ENCODE measurements around the gene NCK1.

DNA sequence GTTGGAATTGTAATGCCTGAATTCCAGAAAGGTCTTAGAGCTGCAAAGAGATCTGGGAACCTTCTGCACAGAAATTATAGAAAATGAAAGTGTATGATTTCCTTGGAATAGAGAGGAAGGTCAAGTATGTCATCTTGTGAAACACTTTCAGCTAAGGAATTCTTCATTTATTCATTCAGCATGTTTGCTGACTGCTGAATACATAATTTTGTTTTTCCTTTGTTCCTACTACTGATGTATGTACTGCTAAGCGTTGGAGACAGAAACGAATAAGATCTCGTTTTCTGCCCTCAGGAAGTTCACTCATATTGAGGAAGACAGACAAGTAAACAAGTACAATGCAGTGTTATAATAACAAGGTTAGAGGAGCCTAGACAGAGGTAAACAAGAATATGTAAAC lies 81.4 kb downstream of the NCK1 start:
- TF ChIP-seq, protein P1, sequence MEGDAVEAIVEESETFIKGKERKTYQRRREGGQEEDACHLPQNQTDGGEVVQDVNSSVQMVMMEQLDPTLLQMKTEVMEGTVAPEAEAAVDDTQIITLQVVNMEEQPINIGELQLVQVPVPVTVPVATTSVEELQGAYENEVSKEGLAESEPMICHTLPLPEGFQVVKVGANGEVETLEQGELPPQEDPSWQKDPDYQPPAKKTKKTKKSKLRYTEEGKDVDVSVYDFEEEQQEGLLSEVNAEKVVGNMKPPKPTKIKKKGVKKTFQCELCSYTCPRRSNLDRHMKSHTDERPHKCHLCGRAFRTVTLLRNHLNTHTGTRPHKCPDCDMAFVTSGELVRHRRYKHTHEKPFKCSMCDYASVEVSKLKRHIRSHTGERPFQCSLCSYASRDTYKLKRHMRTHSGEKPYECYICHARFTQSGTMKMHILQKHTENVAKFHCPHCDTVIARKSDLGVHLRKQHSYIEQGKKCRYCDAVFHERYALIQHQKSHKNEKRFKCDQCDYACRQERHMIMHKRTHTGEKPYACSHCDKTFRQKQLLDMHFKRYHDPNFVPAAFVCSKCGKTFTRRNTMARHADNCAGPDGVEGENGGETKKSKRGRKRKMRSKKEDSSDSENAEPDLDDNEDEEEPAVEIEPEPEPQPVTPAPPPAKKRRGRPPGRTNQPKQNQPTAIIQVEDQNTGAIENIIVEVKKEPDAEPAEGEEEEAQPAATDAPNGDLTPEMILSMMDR (IDR thresholded peaks at IDR 0.05; ENCODE audit: low read depth, low read length, poor library complexity, severe bottlenecking) = no peak
- TF ChIP-seq EZH2phosphoT487 (IDR thresholded peaks at IDR 0.05; ENCODE audit: borderline replicate concordance, low read length) = no peak
